Spleen (tissue), 11 donors: ENCODE data around the gene CX3CL1. TPM values are rescaled to one million over a fixed set of nuclear protein-coding genes. Genes with fewer than 3 reads are reported as not detected.

Source experiments
- DNase-seq: peaks from one replicate; pipeline ENCODE4 v3.0.0-alpha.2; 2020
- H3K27ac ChIP-seq, 8 donors: fragments of 200-600 bp; sonication (generic) in 7 of 8; 1 replicate in 4 of 8; 2 replicates in 4 of 8; pipeline versions ENCODE4 v1.5.0 to v1.8.0; 2016 to 2021; ENCODE audit warnings: inconsistent platforms in 4 of 8, mild to moderate bottlenecking in 4 of 8, moderate library complexity in 1 of 8
- H3K27me3 ChIP-seq, 7 donors: fragments of 200-600 bp; sonication (generic) in 6 of 7; replicated peaks in 1 of 7; 1 replicate in 4 of 7; 2 replicates in 3 of 7; pipeline versions ENCODE4 v1.5.0 to v1.8.0; 2016 to 2021; ENCODE audit warnings: inconsistent platforms in 3 of 7, mild to moderate bottlenecking in 1 of 7
- H3K36me3 ChIP-seq, 6 donors: fragments of 200-600 bp; sonication (generic) in 5 of 6; 1 replicate in 4 of 6; 2 replicates in 2 of 6; pipeline versions ENCODE4 v1.5.0 to v1.8.0; 2016 to 2021; ENCODE audit warnings: inconsistent platforms in 2 of 6
- H3K4me1 ChIP-seq, 6 donors: fragments of 200-600 bp; sonication (generic) in 5 of 6; 1 replicate in 3 of 6; 2 replicates in 3 of 6; pipeline versions ENCODE4 v1.5.0 to v1.8.0; 2016 to 2021; ENCODE audit warnings: inconsistent platforms in 3 of 6
- H3K4me3 ChIP-seq, 8 donors: fragments of 200-600 bp; sonication (generic) in 7 of 8; 1 replicate in 4 of 8; 2 replicates in 4 of 8; pipeline versions ENCODE4 v1.5.0 to v1.8.0; 2016 to 2021; ENCODE audit warnings: inconsistent platforms in 4 of 8, mild to moderate bottlenecking in 4 of 8, moderate library complexity in 2 of 8
- H3K9me3 ChIP-seq, 8 donors: fragments of 200-600 bp; sonication (generic) in 7 of 8; 1 replicate in 4 of 8; 2 replicates in 4 of 8; pipeline versions ENCODE4 v1.5.0 to v1.8.0; 2016 to 2021; ENCODE audit warnings: inconsistent platforms in 4 of 8
- POLR2A ChIP-seq, 3 donors: fragments of 450-650 bp; IDR thresholded peaks; one replicate each; pipeline ENCODE4 v1.5.1; 2017; ENCODE audit warnings: antibody characterized with exemption in 3 of 3, mild to moderate bottlenecking in 1 of 3
- POLR2AphosphoS5 ChIP-seq, 3 donors: sonication (generic); formaldehyde crosslinking; IDR thresholded peaks; one replicate each; pipeline ENCODE4 v1.5.1; 2017; ENCODE audit warnings: antibody characterized with exemption in 3 of 3
- WGBS, 5 donors: extraction: QIAGEN DNeasy Blood & Tissue Kit in 3 of 5; methylation state at CpG; one replicate each; pipeline versions ENCODE4 v1.1.5 to v1.1.7; 2013 to 2018; 5-methylcytosine and 5-hydroxymethylcytosine counted together
- intact Hi-C: fragments of 100-400 bp; cut with DNase I; formaldehyde crosslinking; loops from one replicate; pipeline ENCODE4 v1.15.0; 2023; ENCODE audit warnings: low total_unique reads
- polyA plus RNA-seq, 3 donors: library from polyadenylated mRNA; stranded (reverse); fragments of 200-250 nt; gene quantifications; one replicate each; pipeline ENCODE4 v1.2.1, GENCODE V29; 2013
- total RNA-seq, 7 donors: library from RNA; depleted of rRNA in 3 of 7; stranded (reverse); fragments of >200 nt in 3 of 7; fragmentation: NEBNext Ultra II Directional in 4 of 7; extraction: Animal tissue kit (Norgen Biotek cat#: 25700) in 4 of 7; gene quantifications; one replicate each; pipeline versions ENCODE4 v1.1.0 to v1.2.1, GENCODE V29; 2016 to 2021
- TF ChIP-seq, protein P1 (sequence below), 11 experiments: fragments of 200-600 bp in 7 of 11; fragments of 450-650 bp in 4 of 11; sonication (generic) in 4 of 11; IDR thresholded peaks in 8 of 11; conservative IDR thresholded peaks in 3 of 11; 1 replicate in 7 of 11; 2 replicates in 4 of 11; pipeline versions ENCODE4 v1.4.0 to v1.8.0; 2016 to 2021; ENCODE audit warnings: antibody characterized with exemption in 11 of 11, inconsistent platforms in 4 of 11, mild to moderate bottlenecking in 1 of 11
- donor health status: healthy with polysubstance abuse.
- donor health status: DM: no; HTN: no; CAD: no; lungs with moderate emphysema.
- donor health status: DM: no; HTN: no; CAD: no.
- donor health status: Bipolar disorder and iron deficiency.
- donor health status: healthy.
- donor health status: DM: no; HTN: no; CAD: no.
- donor health status: DM: yes; HTN: yes; CAD: no.

Gene CX3CL1
- total and polyA plus RNA-seq, 10 donors, result 0.39 to 7.3 (median 1.6) TPM

DNA sequence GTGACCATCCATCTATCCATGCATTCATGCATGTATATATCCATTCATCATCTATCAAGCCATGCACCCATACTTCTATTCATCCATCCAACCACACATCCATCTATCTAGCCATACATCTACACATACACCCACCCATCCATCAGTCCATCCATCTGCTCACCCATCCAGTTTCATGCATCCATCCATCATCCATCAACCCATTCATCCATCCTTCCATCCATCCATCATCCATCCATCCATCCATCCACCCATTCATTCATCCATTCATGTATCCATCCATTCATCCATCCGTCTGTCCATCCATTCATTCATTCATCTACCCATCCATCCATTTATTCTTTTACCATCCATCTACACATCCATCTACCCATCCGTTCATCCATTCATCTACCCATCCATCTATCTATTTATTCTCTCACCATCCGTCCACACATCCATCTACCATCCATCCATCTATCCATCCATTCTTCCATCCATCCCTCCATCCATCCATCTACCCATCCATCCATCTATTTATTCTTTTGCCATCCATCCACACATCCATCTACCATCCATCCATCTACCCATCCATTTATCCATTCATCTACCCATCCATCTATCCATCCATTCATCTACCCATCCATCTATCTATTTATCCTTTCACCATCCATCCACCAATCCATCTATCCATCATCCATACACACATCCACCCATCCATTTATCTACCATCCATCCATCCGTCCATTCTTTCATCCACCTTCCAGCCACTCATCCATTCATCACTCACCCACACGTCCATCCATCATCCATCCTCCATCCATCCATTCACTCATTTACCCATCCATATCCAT is 35.4 kb downstream of the CX3CL1 start:
- Histone ChIP-seq H3K36me3 (no peaks in the 10 kb centered on the region), H3K27me3 (no peaks in the 10 kb centered on the region), H3K9me3 (no peaks in the 10 kb centered on the region), H3K27ac (no peak overlapping the region), H3K4me1 (peaks cover 0 to 34% (median 16%) of the 10 kb centered on the region in 6 donors), H3K4me3 (no peak overlapping the region)
- intact Hi-C loops, result no loop called here
- TF ChIP-seq POLR2AphosphoS5 (IDR thresholded peaks at IDR 0.05) (no peak), POLR2A (IDR thresholded peaks at IDR 0.05) (no peak)
- TF ChIP-seq, protein P1, sequence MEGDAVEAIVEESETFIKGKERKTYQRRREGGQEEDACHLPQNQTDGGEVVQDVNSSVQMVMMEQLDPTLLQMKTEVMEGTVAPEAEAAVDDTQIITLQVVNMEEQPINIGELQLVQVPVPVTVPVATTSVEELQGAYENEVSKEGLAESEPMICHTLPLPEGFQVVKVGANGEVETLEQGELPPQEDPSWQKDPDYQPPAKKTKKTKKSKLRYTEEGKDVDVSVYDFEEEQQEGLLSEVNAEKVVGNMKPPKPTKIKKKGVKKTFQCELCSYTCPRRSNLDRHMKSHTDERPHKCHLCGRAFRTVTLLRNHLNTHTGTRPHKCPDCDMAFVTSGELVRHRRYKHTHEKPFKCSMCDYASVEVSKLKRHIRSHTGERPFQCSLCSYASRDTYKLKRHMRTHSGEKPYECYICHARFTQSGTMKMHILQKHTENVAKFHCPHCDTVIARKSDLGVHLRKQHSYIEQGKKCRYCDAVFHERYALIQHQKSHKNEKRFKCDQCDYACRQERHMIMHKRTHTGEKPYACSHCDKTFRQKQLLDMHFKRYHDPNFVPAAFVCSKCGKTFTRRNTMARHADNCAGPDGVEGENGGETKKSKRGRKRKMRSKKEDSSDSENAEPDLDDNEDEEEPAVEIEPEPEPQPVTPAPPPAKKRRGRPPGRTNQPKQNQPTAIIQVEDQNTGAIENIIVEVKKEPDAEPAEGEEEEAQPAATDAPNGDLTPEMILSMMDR (IDR thresholded peaks at IDR 0.05 in 8 of 11, conservative IDR thresholded peaks at IDR 0.05 in 3 of 11), result no peak
- no peak for DNase-seq
- 90 to 97% (median 92%) methylated on average over 5 of the region's 5 CpGs for WGBS, 5 donors

DNA sequence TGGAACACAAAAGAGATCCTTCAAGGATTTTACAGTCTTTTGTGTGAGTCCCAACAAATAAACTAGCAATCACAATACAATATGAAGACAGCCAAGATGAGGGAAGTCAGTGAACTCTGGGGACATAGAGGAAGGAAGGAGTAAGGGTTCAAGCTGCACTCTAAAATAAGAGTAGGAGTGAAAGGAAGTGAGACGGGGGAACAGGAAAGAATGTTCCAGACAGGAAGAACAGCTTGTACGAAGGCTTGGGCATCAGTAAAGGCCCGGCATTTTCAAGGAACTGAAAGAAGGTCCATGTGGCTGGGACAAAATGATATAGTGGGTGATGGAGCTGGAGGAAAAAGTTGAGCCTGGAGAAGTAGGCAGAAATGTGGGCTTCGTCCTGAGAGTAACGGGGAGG is 36.8 kb downstream of the CX3CL1 start:
- intact Hi-C loops, result no loop called here
- H3K27ac ChIP-seq, result no peak overlapping the region
- H3K4me3 ChIP-seq, result no peak overlapping the region
- DNase-seq, result no peak
- no peaks in the 10 kb centered on the region for H3K36me3 ChIP-seq
- H3K27me3 ChIP-seq, result no peaks in the 10 kb centered on the region
- peaks cover 0 to 47% (median 29%) of the 10 kb centered on the region in 6 donors for H3K4me1 ChIP-seq
- 38 to 46% (median 41%) methylated on average over 5 of the region's 5 CpGs for WGBS, 5 donors
- H3K9me3 ChIP-seq, result no peaks in the 10 kb centered on the region
- TF ChIP-seq POLR2AphosphoS5 (IDR thresholded peaks at IDR 0.05) (no peak), POLR2A (IDR thresholded peaks at IDR 0.05) (no peak)
- TF ChIP-seq, protein P1 (IDR thresholded peaks at IDR 0.05 in 8 of 11, conservative IDR thresholded peaks at IDR 0.05 in 3 of 11), result no peak

DNA sequence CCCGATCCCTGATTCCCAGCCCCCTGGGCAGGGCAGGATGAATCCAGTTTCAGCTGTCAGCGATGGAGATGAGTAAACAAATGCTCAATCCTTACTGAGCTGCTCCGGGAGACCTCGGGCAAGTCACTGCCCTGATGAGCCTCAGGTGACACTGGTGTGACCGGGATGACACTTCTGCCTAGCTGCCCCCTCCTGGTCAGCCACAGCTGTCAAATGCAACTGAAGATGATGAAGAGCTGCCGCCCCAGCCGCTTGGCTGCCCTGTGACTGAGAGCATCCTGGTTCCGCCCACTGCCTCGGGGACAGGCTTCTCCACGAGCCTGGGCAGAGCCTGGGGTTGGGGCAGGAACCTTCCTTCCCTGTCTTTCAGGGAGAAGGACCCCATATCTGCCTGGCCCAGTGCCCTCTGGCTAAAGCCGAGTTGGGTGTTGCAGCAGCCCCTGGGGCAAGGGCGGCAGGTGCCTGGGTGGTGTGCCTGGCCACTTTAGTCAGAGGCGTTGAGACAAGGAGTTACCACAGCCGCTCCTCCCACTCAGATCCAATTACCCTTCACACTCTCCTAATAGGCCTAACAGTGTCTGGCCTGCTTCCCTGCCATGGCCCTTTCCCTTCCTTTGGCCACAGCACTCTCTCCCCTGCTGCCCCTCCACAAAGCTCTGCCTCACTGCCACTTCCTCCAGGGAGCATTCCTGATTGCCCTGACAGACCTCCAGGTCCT is 37.7 kb downstream of the CX3CL1 start:
- no peak for TF ChIP-seq POLR2A (IDR thresholded peaks at IDR 0.05)
- TF ChIP-seq, protein P1 (IDR thresholded peaks at IDR 0.05 in 8 of 11, conservative IDR thresholded peaks at IDR 0.05 in 3 of 11), result no peak
- TF ChIP-seq POLR2AphosphoS5 (IDR thresholded peaks at IDR 0.05), result no peak
- Histone ChIP-seq H3K4me1 (peaks cover 0 to 49% (median 29%) of the 10 kb centered on the region in 6 donors), H3K9me3 (no peaks in the 10 kb centered on the region), H3K4me3 (no peak overlapping the region), H3K27me3 (no peaks in the 10 kb centered on the region), H3K36me3 (no peaks in the 10 kb centered on the region), H3K27ac (no peak overlapping the region)
- intact Hi-C loops, result loop anchor here (10.0 kb wide), 1 partner anchor 325 kb away; no protein-coding TSS in a partner anchor
- 77 to 89% (median 82%) methylated on average over 10 to 14 of the region's 14 CpGs for WGBS, 5 donors
- DNase-seq, result no peak
